ENCODE measurements around the gene SGF29.
A peak's percentile ranks its signal among the peaks of the same experiment; 100 is the strongest.

The SGF29 gene

GRCh38 chr16:28606291-28607115, 52.8 kb downstream of the SGF29 start:
- TF ChIP-seq TCF12 (IDR thresholded peaks at IDR 0.05; ENCODE audit: low read depth) = no peak
- TF ChIP-seq MAX (IDR thresholded peaks at IDR 0.05) = no peak
- no peak for TF ChIP-seq ZBTB7A (IDR thresholded peaks at IDR 0.05; ENCODE audit: low read depth)
- TF ChIP-seq CREB1 (IDR thresholded peaks at IDR 0.05; ENCODE audit: low read depth) = no peak
- TF ChIP-seq CEBPB (IDR thresholded peaks at IDR 0.05) = no peak
- no peak for TF ChIP-seq TEAD4 (IDR thresholded peaks at IDR 0.05)
- no peak for TF ChIP-seq REST (IDR thresholded peaks at IDR 0.05; ENCODE audit: low read depth)
- TF ChIP-seq YY1 (IDR thresholded peaks at IDR 0.05; ENCODE audit: low read depth) = no peak
- TF ChIP-seq EGR1 (IDR thresholded peaks at IDR 0.05) = no peak
- TF ChIP-seq EP300 (IDR thresholded peaks at IDR 0.05; ENCODE audit: borderline replicate concordance) = no peak
- no peak for TF ChIP-seq USF1 (IDR thresholded peaks at IDR 0.05)
- TF ChIP-seq FOXM1 (IDR thresholded peaks at IDR 0.05; ENCODE audit: borderline replicate concordance, low read depth) = no peak
- TF ChIP-seq NFIC (IDR thresholded peaks at IDR 0.05) = no peak
- no peak for TF ChIP-seq RAD21 (IDR thresholded peaks at IDR 0.05; ENCODE audit: low read depth)
- no peak for TF ChIP-seq TAF1 (IDR thresholded peaks at IDR 0.05; ENCODE audit: low read depth)

GRCh38 chr16:28607116-28607623, 53.5 kb downstream of the SGF29 start:
- no peak for TF ChIP-seq CREB1 (IDR thresholded peaks at IDR 0.05; ENCODE audit: low read depth)
- no peak for TF ChIP-seq TAF1 (IDR thresholded peaks at IDR 0.05; ENCODE audit: low read depth)
- TF ChIP-seq ZBTB7A (IDR thresholded peaks at IDR 0.05; ENCODE audit: low read depth) = no peak
- TF ChIP-seq FOXM1 (IDR thresholded peaks at IDR 0.05; ENCODE audit: borderline replicate concordance, low read depth) = no peak
- no peak for TF ChIP-seq EP300 (IDR thresholded peaks at IDR 0.05; ENCODE audit: borderline replicate concordance)
- no peak for TF ChIP-seq NFIC (IDR thresholded peaks at IDR 0.05)
- TF ChIP-seq YY1 (IDR thresholded peaks at IDR 0.05; ENCODE audit: low read depth) = no peak
- TF ChIP-seq CEBPB (IDR thresholded peaks at IDR 0.05) = no peak
- no peak for TF ChIP-seq TEAD4 (IDR thresholded peaks at IDR 0.05)
- no peak for TF ChIP-seq EGR1 (IDR thresholded peaks at IDR 0.05)

GRCh38 chr16:28609631-28610594, 56.2 kb downstream of the SGF29 start, which contains the start of gene SULT1A1:
Gene SULT1A1 (minus strand): TSS chr16:28610044. CDS start chr16:28608855, 1,189 bp downstream.
- TF ChIP-seq REST (IDR thresholded peaks at IDR 0.05; ENCODE audit: low read depth) (no peak), TCF12 (IDR thresholded peaks at IDR 0.05; ENCODE audit: low read depth) (no peak), FOXM1 (IDR thresholded peaks at IDR 0.05; ENCODE audit: borderline replicate concordance, low read depth) (no peak), CEBPB (IDR thresholded peaks at IDR 0.05) (no peak), TEAD4 (IDR thresholded peaks at IDR 0.05) (peak; percentile 46; the same call in 1 of the 2 replicates), RAD21 (IDR thresholded peaks at IDR 0.05; ENCODE audit: low read depth) (no peak), EGR1 (IDR thresholded peaks at IDR 0.05) (no peak), ZBTB7A (IDR thresholded peaks at IDR 0.05; ENCODE audit: low read depth) (no peak), NFIC (IDR thresholded peaks at IDR 0.05) (peak; percentile 60), EP300 (IDR thresholded peaks at IDR 0.05; ENCODE audit: borderline replicate concordance) (no peak; the same call in 1 of the 2 replicates), MAX (IDR thresholded peaks at IDR 0.05) (peak; percentile 65)

- no peak for TF ChIP-seq ZBTB7A (IDR thresholded peaks at IDR 0.05; ENCODE audit: low read depth)
Measured at GRCh38 chr16:28610595-28611191, 57.0 kb downstream of the SGF29 start.
